ENCODE measurements around the gene FBXO22.

DNA sequence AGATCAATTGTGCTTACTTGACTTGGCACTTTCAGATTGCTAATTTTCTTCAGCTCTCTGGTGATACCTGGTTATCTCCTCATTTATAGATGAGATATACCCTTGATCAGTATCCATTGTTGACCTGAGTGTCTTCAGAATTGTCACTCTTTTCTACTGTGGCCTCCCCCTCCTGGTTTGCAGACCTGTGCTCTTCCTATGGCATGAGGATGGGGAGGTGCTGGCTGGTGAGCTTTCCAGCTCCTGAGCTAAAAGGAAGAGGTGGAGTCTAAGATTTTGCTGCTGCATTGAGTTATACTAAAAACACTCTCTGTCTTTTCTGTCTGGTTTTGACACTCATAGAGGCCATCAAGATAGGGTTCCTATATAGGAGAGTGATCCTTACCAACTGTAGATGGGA, 36.8 kb upstream of the FBXO22 start:
- TF ChIP-seq, protein P1, sequence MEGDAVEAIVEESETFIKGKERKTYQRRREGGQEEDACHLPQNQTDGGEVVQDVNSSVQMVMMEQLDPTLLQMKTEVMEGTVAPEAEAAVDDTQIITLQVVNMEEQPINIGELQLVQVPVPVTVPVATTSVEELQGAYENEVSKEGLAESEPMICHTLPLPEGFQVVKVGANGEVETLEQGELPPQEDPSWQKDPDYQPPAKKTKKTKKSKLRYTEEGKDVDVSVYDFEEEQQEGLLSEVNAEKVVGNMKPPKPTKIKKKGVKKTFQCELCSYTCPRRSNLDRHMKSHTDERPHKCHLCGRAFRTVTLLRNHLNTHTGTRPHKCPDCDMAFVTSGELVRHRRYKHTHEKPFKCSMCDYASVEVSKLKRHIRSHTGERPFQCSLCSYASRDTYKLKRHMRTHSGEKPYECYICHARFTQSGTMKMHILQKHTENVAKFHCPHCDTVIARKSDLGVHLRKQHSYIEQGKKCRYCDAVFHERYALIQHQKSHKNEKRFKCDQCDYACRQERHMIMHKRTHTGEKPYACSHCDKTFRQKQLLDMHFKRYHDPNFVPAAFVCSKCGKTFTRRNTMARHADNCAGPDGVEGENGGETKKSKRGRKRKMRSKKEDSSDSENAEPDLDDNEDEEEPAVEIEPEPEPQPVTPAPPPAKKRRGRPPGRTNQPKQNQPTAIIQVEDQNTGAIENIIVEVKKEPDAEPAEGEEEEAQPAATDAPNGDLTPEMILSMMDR (conservative IDR thresholded peaks at IDR 0.05 in 1 of 2, IDR thresholded peaks at IDR 0.05 in 1 of 2; ENCODE audit: extremely low read depth in 1 of 2, insufficient read depth in 1 of 2, low read depth in 1 of 2, low read length in 2 of 2) = no peak
- TF ChIP-seq EZH2 (IDR thresholded peaks at IDR 0.05; ENCODE audit: borderline replicate concordance, low read length) = no peak
